ENCODE data around the gene STK31.

DNA sequence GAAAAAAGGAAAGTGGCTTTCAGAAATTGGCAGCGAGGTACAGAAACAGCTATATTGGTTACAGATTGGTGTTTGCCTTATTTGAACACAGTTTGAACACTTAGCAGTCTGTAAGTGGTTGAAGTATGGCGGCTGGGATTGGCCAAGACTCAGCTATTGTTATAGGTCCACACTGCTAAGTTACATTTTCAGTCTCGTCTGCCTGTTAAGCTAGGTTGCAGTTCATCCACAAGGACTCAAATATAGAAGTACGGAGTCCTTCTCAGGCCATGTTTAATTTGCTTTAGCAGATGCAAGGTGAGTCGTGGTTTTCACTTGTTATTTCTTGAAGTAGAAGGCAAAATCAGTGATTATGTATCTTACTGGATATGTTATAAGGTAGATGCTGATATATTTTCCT is 73.1 kb downstream of the STK31 start:
- TF ChIP-seq CTCF (IDR thresholded peaks at IDR 0.05; ENCODE audit: low read depth, low read length) (no peak), EZH2phosphoT487 (IDR thresholded peaks at IDR 0.05; ENCODE audit: low read depth) (no peak)

Measured in OCI-LY3 (cell line).